HCT116 (cell line): Measurements from ENCODE around the gene MBD3L5.

Source experiments
- ELF1 ChIP-seq: IDR thresholded peaks from 2 replicates; pipeline ENCODE4 v1.6.1; 2012; ENCODE audit warnings: low read depth, borderline replicate concordance
- EZH2phosphoT487 ChIP-seq: fragments of 200-600 bp; IDR thresholded peaks from 2 replicates; pipeline ENCODE4 v1.6.1; 2018; ENCODE audit warnings: antibody characterized with exemption, borderline replicate concordance
- POLR2A ChIP-seq: IDR thresholded peaks from 2 replicates; pipeline ENCODE4 v1.7.0; 2011; ENCODE audit warnings: borderline replicate concordance; ENCODE audit not compliant: insufficient read depth, insufficient read length; ENCODE audit errors: extremely low read depth
- RAD21 ChIP-seq: IDR thresholded peaks from 2 replicates; pipeline ENCODE4 v1.6.1; 2012; ENCODE audit warnings: low read depth, mild to moderate bottlenecking
- TF ChIP-seq, protein P1 (sequence below), 3 experiments: fragments of 200-600 bp in 1 of 3; sonication (generic) in 1 of 3; IDR thresholded peaks in 2 of 3; conservative IDR thresholded peaks in 1 of 3; 2 replicates each; pipeline ENCODE4 v1.5.1; 2012 to 2017; ENCODE audit warnings: low read depth in 2 of 3, low read length in 2 of 3, antibody characterized with exemption in 1 of 3, borderline replicate concordance in 1 of 3, control low read depth in 1 of 3, mild to moderate bottlenecking in 1 of 3, mixed read lengths in 1 of 3, mixed run types in 1 of 3, moderate library complexity in 1 of 3; ENCODE audit not compliant: insufficient read depth in 1 of 3
- TF ChIP-seq, protein P2 (sequence below): IDR thresholded peaks from 2 replicates; pipeline ENCODE4 v1.6.1; 2011; ENCODE audit warnings: mild to moderate bottlenecking, low read length, moderate library complexity; ENCODE audit not compliant: insufficient replicate concordance; ENCODE audit errors: extremely low read depth

DNA sequence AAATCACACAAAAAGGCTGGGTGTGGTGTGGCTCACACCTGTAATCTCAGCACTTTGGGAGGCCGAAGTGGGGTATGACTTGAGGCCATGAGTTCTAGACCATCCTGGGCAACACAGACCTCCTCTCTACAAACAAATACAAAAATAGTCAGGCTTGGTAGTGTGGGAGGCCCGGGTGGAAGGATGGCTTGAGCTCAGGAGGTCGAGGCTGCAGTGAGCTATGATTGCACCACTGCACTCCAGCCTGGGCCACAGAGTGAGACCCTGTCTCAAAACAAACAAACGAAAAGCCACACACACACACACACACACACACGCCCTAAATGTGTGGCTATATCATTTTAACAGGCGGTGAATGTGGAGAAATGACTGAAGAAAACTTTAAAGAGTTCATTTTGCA is 38.2 kb downstream of the MBD3L5 start:
- TF ChIP-seq ELF1 (no peak), EZH2phosphoT487 (no peak), RAD21 (no peak), POLR2A (no peak)
- TF ChIP-seq, protein P1, sequence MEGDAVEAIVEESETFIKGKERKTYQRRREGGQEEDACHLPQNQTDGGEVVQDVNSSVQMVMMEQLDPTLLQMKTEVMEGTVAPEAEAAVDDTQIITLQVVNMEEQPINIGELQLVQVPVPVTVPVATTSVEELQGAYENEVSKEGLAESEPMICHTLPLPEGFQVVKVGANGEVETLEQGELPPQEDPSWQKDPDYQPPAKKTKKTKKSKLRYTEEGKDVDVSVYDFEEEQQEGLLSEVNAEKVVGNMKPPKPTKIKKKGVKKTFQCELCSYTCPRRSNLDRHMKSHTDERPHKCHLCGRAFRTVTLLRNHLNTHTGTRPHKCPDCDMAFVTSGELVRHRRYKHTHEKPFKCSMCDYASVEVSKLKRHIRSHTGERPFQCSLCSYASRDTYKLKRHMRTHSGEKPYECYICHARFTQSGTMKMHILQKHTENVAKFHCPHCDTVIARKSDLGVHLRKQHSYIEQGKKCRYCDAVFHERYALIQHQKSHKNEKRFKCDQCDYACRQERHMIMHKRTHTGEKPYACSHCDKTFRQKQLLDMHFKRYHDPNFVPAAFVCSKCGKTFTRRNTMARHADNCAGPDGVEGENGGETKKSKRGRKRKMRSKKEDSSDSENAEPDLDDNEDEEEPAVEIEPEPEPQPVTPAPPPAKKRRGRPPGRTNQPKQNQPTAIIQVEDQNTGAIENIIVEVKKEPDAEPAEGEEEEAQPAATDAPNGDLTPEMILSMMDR (IDR thresholded peaks at IDR 0.05 in 2 of 3, conservative IDR thresholded peaks at IDR 0.05 in 1 of 3; ENCODE audit: borderline replicate concordance in 1 of 3, insufficient read depth in 1 of 3, low read depth in 2 of 3, low read length in 2 of 3), result no peak
- TF ChIP-seq, protein P2, sequence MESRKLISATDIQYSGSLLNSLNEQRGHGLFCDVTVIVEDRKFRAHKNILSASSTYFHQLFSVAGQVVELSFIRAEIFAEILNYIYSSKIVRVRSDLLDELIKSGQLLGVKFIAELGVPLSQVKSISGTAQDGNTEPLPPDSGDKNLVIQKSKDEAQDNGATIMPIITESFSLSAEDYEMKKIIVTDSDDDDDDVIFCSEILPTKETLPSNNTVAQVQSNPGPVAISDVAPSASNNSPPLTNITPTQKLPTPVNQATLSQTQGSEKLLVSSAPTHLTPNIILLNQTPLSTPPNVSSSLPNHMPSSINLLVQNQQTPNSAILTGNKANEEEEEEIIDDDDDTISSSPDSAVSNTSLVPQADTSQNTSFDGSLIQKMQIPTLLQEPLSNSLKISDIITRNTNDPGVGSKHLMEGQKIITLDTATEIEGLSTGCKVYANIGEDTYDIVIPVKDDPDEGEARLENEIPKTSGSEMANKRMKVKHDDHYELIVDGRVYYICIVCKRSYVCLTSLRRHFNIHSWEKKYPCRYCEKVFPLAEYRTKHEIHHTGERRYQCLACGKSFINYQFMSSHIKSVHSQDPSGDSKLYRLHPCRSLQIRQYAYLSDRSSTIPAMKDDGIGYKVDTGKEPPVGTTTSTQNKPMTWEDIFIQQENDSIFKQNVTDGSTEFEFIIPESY, result no peak
